HEK293T (cell line): ENCODE data around the gene ITGB5.

Experiments
- BHLHE40 ChIP-seq: fragments of 450-650 bp; IDR thresholded peaks from 2 replicates; pipeline ENCODE4 v1.6.1; 2016; ENCODE audit warnings: mild to moderate bottlenecking, moderate library complexity, borderline replicate concordance
- ELF4 ChIP-seq: fragments of 450-650 bp; IDR thresholded peaks from 2 replicates; pipeline ENCODE4 v1.6.1; 2017; ENCODE audit warnings: antibody characterized with exemption
- FOXA1 ChIP-seq: fragments of 450-650 bp; IDR thresholded peaks from 2 replicates; pipeline ENCODE4 v1.6.1; 2016; ENCODE audit warnings: mild to moderate bottlenecking
- FOXM1 ChIP-seq: fragments of 450-650 bp; IDR thresholded peaks from 2 replicates; pipeline ENCODE4 v1.6.1; 2017; ENCODE audit warnings: mild to moderate bottlenecking, borderline replicate concordance
- HDGF ChIP-seq: fragments of 450-650 bp; IDR thresholded peaks from 2 replicates; pipeline ENCODE4 v1.6.1; 2017; ENCODE audit warnings: antibody characterized with exemption, borderline replicate concordance
- NFRKB ChIP-seq: fragments of 450-650 bp; IDR thresholded peaks from 2 replicates; pipeline ENCODE4 v1.6.1; 2016; ENCODE audit warnings: mild to moderate bottlenecking, moderate library complexity
- SP1 ChIP-seq: fragments of 450-650 bp; IDR thresholded peaks from 2 replicates; pipeline ENCODE4 v1.6.1; 2017
- SUZ12 ChIP-seq: fragments of 450-650 bp; IDR thresholded peaks from 2 replicates; pipeline ENCODE4 v1.6.1; 2016; ENCODE audit warnings: mild to moderate bottlenecking
- ZNF384 ChIP-seq: fragments of 450-650 bp; IDR thresholded peaks from 2 replicates; pipeline ENCODE4 v1.6.1; 2016
- TF ChIP-seq, protein P1 (sequence below): fragments of 450-650 bp; IDR thresholded peaks from 2 replicates; pipeline ENCODE4 v1.6.1; 2016

GRCh38 chr3:124812291-124813265, 74.6 kb downstream of the ITGB5 start:
- TF ChIP-seq SP1 = no peak
- TF ChIP-seq FOXM1 = no peak
- no peak for TF ChIP-seq NFRKB
- TF ChIP-seq BHLHE40 = no peak
- TF ChIP-seq ZNF384 = no peak
- no peak for TF ChIP-seq FOXA1
- TF ChIP-seq HDGF = no peak
- TF ChIP-seq SUZ12 = no peak
- TF ChIP-seq, protein P1, sequence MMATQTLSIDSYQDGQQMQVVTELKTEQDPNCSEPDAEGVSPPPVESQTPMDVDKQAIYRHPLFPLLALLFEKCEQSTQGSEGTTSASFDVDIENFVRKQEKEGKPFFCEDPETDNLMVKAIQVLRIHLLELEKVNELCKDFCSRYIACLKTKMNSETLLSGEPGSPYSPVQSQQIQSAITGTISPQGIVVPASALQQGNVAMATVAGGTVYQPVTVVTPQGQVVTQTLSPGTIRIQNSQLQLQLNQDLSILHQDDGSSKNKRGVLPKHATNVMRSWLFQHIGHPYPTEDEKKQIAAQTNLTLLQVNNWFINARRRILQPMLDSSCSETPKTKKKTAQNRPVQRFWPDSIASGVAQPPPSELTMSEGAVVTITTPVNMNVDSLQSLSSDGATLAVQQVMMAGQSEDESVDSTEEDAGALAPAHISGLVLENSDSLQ = no peak
- TF ChIP-seq ELF4 = no peak
